Hematopoietic multipotent progenitor cell treated with erythropoietin and hydrocortisone succinate and interleukin-3 and kit ligand, for 6 days (in vitro differentiated cells): ENCODE results near the gene EIPR1.

Experiments used
- DNase-seq: peaks from one replicate; pipeline ENCODE4 v3.0.0-alpha.2; 2015

The EIPR1 gene

DNA sequence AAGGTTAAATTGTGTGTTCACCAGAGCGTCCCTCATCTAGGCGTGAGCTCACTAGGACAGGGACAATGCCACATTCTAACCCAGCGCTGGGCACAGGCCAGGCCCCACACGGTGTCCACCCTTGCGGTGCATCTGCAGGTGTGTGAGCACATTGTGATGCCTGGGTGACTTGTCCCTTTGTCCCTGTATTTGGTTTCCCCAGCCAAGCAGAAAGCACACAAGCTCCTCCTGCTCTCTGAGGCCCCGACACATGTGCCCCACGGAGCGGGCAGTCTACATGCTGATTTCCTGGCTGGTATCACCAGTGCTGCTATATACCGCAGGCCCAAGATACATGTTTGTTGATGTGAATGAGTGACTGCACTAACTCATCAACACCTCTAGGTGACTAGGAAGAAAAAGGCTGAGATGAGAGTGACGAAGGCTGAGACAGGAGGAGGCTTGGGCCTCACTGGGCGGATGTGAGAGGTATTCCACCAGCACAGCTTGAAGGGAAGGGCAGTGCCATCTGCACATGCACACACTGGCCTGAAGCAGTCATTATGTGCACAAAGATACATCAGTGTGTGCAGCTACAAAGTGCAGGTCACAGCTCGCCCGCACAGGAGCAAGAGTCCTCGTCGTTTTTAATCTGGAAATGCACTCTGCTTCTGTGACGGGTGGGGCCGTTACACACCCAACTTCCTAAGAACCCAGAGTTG lies 205.9 kb downstream of the EIPR1 start:
- DNase-seq: peak; percentile 19

GRCh38 chr2:3170792-3171455 lies 206.7 kb downstream of the EIPR1 start:
- DNase-seq: no peak

DNA sequence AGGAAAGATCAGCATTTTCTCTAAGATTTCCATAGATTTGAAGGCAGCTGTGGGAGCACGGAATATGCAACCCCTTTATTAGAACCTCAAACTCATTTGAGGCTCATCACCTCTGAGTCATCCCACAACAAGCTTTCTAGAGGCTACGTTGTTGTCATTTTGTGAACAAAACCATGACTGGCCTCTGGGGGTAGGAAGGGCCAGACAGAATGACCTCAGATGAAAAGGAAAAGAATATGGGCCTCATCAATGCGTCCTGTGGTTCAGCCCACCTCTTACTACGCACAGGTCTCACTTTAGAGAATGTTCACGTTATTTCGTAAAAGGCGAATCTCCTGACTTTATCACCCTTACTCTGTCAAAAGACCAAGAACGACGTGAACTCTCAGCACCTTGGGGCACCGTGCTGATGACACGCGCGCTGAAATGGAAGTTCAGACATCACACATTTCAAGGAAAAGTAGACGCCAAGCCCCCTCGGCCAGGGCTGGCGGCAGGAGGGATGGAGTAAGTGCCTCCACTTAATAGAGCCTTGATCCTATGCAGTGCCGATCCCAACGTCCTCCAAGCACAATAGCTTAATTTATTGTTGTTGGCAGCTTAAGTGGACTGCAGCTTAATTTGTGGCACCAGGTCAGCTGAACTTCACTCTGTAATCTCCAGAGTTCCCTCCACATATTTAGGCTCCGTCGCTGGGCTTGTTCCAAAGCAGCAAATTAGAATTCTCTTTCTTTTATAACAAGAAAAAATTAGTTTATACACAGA lies 208.3 kb downstream of the EIPR1 start:
- no peak for DNase-seq

- DNase-seq: no peak
Observed at GRCh38 chr2:3168230-3168891, 209.3 kb downstream of the EIPR1 start.

GRCh38 chr2:3163401-3163800 lies 214.2 kb downstream of the EIPR1 start:
- no peak for DNase-seq

GRCh38 chr2:3162442-3163077 lies 215.1 kb downstream of the EIPR1 start:
- no peak for DNase-seq

- no peak for DNase-seq
Observed at GRCh38 chr2:3160751-3161330, 216.8 kb downstream of the EIPR1 start.

- no peak for DNase-seq
Observed at GRCh38 chr2:3159782-3160545, 217.7 kb downstream of the EIPR1 start.

DNA sequence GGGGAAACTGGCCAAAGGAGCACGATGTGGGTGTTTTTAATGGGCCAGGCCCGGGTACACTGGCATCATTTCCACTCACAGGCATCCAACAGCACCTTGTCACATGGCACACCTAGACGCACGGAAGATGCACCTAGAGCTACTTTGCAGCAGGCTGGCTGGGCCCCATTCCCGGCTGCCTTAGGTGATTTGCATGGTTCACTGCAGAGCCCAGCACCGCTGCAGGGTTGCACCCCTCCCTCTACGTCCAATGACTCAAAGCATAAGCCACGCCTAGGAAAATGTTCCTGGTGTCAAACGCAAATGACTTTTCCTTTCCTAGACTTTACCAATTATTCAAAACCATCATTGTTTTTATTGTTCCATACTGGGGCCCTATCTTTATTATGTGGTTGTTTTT lies 222.9 kb downstream of the EIPR1 start:
- DNase-seq: no peak

GRCh38 chr2:3154146-3154545 lies 223.5 kb downstream of the EIPR1 start:
- peak; percentile 11 for DNase-seq

DNA sequence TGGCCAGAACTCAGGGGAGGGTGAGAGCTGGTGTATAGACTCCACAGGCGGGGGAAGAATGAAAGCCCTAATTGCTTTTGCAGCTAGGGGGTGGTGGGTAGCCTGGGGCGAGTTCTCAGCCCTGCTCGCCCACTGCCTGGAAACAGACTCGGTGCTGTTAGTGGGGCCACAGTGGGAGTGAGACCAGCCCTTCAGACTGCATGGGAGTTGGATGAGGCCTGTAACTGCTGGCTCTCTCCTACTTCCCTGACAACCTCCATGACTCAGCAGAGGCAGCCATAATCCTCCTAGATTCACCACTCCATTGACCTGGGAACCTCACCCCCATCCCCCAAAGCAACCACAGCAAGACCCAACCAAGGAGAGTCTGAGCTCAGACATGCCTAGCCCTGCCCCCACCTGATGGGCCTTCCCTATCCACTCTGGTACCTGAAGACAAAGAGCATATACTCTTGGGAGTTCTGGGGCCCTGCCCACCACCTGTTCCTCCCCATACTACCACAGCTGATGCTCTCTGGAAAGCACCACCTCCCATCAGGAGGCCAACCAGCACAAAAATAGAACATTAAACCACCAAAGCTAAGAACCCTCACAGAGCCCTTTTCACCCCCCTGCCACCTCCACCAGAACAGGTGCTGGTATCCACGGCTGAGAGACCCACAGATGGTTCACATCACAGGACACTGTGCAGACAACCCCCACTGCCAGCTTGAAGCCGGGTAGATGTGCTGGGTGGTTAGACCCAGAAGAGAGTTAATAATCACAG lies 226.3 kb downstream of the EIPR1 start:
- DNase-seq: no peak

GRCh38 chr2:3149441-3150217 lies 228.0 kb downstream of the EIPR1 start:
- DNase-seq: no peak

DNA sequence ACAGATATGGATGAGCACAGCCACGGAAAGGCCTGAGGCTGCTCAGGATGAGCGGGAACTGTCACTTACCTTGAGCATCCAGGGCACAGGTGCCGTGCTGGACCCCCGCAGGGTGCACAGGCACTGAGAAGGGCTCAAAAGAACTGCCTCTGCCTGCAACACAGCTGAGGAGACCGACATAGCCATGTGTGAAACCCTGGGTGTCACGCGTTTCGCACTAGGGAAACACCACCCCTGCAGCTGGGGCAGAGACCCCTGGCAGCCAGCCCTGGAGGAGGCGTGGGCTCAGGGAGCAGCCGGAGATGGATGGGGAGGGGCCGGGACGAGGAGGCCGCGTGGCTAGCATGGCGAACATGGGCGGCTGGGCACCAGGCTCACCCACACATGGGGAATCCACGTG lies 228.9 kb downstream of the EIPR1 start:
- no peak for DNase-seq

- DNase-seq: no peak
Observed at GRCh38 chr2:3147651-3148530, 229.7 kb downstream of the EIPR1 start.

GRCh38 chr2:3146772-3147650 lies 230.6 kb downstream of the EIPR1 start:
- DNase-seq: no peak

DNA sequence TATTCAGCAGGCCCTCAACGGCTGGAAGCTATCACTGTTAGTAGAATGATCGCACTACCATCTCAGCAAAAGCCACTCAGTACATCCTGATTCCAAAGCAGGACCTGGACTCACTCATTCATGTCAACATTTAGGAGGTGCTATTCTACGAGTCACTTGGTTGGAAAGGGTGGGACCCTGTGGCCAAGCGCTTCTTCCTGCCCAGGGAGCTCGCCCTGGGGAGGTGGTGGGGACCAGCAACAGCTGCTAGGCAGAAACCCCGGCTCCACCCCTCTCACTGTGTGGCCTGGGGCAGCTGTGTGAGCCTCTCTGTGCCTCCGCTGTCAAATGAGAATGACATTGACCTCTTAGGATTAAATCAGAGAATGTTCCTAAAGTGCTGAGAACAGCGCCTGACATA lies 231.4 kb downstream of the EIPR1 start:
- no peak for DNase-seq

DNA sequence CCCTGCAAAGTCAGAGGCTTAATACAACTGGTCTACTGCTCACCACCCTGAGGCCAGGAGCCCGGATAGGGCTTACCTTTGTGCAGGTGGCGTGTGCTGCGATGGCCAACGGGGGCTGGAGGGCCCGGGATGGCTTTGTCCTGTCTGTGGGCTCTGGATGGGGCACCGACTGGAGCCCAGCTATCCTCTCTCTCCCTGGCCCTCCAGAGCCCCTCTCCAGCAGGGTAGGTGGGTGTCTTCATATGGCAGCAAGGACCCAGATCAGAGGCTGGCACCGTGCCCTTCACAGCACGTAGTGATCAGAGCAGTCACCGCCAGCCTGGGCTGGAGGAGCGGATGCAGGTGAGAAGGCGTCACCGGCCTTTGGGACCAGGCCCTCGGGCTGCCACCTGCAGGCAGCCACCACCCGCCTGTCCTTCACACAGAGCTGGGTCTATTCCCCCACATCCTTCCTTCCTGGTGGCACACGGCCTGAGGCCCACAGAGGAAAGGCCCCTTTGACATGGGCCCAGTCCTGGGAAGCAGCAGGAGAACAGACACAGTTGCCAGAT lies 232.1 kb downstream of the EIPR1 start:
- no peak for DNase-seq

DNA sequence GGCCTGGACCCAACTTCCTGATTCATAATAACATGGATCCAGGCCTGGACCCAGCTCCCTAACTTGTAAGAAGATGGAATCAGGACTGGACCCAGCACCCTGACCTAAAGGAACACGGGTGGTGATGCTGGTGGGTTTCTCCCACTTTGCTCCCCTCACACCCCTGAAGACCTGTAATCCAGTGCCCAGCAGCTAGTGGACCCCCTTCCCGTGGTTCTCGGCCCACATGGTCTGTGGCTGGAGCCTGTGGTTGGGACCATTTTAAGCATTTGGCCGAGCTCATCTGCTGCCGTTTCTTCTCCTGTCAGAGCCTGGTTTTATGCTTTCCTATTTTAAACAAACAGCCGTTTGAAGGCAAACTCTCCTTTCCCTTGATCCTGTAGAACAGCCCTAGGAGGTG lies 232.8 kb downstream of the EIPR1 start:
- no peak for DNase-seq
